ENCODE results near the gene GDF10. TPM values are rescaled to one million over a fixed set of nuclear protein-coding genes. Genes with fewer than 3 reads are reported as not detected.

GDF10 gene
- total RNA-seq, 2 donors from 2014 or later = 0.17 TPM; not detected in 1

DNA sequence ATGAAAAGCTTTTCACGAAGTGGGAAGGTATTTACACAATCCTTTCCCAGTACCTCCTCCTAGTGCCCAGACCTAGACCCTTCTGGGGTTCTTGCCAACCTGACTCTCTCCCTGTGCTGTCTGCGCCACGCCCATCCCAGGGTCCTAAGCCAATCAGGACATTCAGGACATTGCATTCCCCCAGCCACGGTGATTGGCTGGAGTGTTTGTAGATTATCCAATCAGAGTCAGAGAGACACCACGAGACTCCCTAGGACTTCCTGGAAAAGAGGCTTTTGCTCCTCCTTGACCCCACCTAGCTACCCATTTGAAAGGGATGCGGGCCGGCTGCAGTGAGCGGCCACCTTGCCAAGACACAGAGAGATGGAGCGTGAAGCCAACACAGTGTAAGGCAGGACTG lies 18.7 kb downstream of the GDF10 start:
- DNase-seq (no peak), ATAC-seq (no peak)
- H3K36me3 Mint-ChIP-seq (ENCODE audit: low read depth) = no peaks in the 10 kb centered on the region
- H3K27ac Mint-ChIP-seq = no peak overlapping the region
- H3K4me3 Mint-ChIP-seq = no peak overlapping the region
- H3K9me3 ChIP-seq (ENCODE audit: control insufficient read depth, low read length, poor library complexity, severe bottlenecking) = no peaks in the 10 kb centered on the region
- peaks cover 43% of the 10 kb centered on the region for H3K27me3 Mint-ChIP-seq
- peaks cover 5% of the 10 kb centered on the region for H3K4me1 Mint-ChIP-seq

DNA sequence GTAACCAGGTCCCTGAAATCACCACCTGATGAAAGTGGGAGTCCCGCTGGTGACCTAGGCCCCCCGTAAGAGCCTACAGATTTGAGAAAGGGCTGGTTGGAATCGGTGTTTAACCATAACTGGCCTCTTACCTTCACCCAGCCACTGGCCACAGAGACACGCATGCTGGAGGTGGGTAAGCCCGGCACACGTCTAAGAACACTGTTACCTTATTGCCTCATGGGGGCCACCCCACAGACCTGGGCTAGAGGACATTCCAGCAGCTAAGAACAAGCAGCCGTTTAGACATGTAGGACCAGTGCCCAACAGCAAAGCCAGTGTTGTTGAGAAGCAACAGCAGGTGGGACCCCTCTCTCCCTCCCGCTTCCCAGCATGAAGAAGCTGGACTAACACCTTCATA lies 19.8 kb downstream of the GDF10 start:
- no peaks in the 10 kb centered on the region for H3K9me3 ChIP-seq (ENCODE audit: control insufficient read depth, low read length, poor library complexity, severe bottlenecking)
- Mint-ChIP-seq H3K4me3 (no peak overlapping the region), H3K27me3 (peaks cover 45% of the 10 kb centered on the region), H3K4me1 (peaks cover 5% of the 10 kb centered on the region), H3K27ac (no peak overlapping the region), H3K36me3 (ENCODE audit: low read depth) (no peaks in the 10 kb centered on the region)
- no peak for DNase-seq
- no peak for ATAC-seq

DNA sequence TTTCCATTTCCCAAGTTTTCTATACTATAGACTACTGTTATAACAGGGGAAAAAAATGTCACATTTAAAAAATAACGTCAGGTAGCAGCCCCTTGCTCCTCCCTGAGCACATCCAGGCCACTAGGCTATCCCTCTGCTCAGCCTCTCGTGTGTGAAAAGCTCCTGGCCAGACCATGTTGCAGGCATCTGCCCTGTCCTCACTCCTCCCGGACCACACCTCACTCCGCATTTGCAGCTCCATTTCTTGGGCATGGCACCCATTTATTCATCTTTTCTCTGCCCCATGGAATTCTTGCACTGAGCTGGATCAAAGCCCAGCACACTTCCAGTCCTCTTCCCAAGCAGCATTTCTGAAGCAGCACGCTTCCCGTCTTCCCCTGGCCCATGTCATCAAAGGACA lies 20.8 kb downstream of the GDF10 start:
- Mint-ChIP-seq H3K36me3 (ENCODE audit: low read depth) (no peaks in the 10 kb centered on the region), H3K27ac (peak overlapping the region; percentile 60), H3K27me3 (peaks cover 52% of the 10 kb centered on the region), H3K4me1 (peaks cover 5% of the 10 kb centered on the region), H3K4me3 (no peak overlapping the region)
- H3K9me3 ChIP-seq (ENCODE audit: control insufficient read depth, low read length, poor library complexity, severe bottlenecking) = no peaks in the 10 kb centered on the region
- no peak for ATAC-seq
- DNase-seq = no peak

DNA sequence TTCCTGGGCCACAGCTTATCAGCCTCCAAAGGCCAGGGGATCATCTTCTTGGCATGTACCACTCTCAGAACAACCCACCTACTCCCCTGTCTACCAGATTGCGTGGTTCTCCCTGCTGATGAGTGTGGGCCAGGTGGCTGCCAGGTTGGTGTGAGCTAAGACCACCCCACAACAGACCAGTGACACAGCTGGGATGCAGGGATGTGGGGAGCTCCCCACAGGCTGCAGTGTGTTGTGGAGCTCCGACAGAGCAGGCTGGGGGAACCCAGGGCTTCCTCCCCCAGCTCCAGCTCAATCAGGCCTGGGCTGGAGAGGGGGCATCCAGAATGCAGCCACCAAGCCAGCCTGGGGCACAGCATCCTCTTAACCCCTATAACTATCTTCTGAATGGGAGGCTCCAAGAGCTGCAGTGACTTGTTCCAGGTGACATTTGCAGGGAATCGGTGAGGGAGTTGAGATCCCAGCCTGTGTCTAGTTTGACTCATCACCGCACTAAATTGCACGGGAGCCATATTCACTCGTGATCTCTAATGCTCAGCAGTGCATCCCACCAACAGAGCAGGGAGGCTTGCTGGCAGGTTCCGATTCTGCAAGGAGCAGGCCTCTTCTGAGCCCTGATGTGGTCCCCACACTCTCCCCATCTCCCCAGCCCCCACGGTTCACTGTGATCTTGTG lies 21.7 kb downstream of the GDF10 start:
- ATAC-seq = no peak
- no peaks in the 10 kb centered on the region for H3K9me3 ChIP-seq (ENCODE audit: control insufficient read depth, low read length, poor library complexity, severe bottlenecking)
- peaks cover 5% of the 10 kb centered on the region for H3K4me1 Mint-ChIP-seq
- H3K36me3 Mint-ChIP-seq (ENCODE audit: low read depth) = no peaks in the 10 kb centered on the region
- H3K27me3 Mint-ChIP-seq = peaks cover 47% of the 10 kb centered on the region
- H3K4me3 Mint-ChIP-seq = no peak overlapping the region
- peak overlapping the region; percentile 60 for H3K27ac Mint-ChIP-seq
- DNase-seq = no peak

DNA sequence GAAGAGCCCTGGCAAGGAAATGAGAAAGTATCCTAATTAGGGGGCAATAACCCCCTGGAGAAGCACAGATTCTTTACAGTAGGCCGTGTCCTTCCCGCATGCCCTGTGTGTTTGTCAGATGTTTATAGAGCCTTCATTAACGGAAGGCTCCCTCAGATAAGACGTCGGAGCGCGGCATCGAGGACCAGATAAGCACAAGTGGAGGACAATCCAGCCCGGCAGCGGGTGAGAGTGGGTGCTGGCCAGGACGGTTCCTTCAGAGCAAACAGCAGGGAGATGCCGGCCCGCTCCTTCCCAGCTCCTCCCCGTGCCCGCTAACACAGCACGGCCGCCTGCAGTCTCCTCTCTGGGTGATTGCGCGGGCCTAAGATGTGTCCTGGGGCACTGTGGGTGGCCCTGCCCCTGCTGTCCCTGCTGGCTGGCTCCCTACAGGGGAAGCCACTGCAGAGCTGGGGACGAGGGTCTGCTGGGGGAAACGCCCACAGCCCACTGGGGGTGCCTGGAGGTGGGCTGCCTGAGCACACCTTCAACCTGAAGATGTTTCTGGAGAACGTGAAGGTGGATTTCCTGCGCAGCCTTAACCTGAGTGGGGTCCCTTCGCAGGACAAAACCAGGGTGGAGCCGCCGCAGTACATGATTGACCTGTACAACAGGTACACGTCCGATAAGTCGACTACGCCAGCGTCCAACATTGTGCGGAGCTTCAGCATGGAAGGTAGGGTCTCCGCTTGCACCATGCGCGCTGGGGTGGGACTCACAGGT lies 22.5 kb downstream of the GDF10 start, which contains the start of gene GDF2:
GDF2 (plus strand) TSS at position 155 of the 762 bp plus-strand sequence; CDS start at position 370, 215 bp downstream.
- H3K9me3 ChIP-seq (ENCODE audit: control insufficient read depth, low read length, poor library complexity, severe bottlenecking) = no peaks in the 10 kb centered on the region
- Mint-ChIP-seq H3K4me1 (peaks cover 5% of the 10 kb centered on the region), H3K27ac (peak within 1 kb of the TSS; percentile 60), H3K27me3 (peaks cover 41% of the 10 kb centered on the region), H3K4me3 (no peak within 1 kb of the TSS), H3K36me3 (ENCODE audit: low read depth) (no peaks in the 10 kb centered on the region)
- no peak for DNase-seq
- ATAC-seq = no peak

DNA sequence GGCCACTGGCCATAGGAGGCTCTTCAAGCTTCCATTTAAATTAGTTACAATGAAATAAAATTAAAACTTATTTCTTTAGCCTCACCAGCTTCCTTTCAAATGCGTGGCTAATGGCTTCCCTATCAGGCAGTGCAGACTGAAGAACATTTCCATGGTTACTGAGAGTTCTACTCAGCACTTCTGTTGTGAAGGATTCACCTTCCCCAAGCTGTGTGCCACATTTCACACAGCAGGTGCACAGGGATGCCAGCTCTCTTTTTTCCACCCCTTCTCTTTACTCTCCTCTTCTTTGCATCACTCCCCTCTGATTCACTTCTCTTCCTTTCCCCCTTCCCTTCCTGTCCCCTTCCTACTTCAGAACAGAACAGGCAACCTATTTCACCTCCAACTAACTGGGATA lies 23.1 kb downstream of the GDF10 start:
- no peak overlapping the region for H3K27ac Mint-ChIP-seq
- no peaks in the 10 kb centered on the region for H3K9me3 ChIP-seq (ENCODE audit: control insufficient read depth, low read length, poor library complexity, severe bottlenecking)
- no peaks in the 10 kb centered on the region for H3K36me3 Mint-ChIP-seq (ENCODE audit: low read depth)
- H3K27me3 Mint-ChIP-seq = peaks cover 41% of the 10 kb centered on the region
- DNase-seq (no peak), ATAC-seq (no peak)
- no peak overlapping the region for H3K4me3 Mint-ChIP-seq
- H3K4me1 Mint-ChIP-seq = peaks cover 5% of the 10 kb centered on the region

DNA sequence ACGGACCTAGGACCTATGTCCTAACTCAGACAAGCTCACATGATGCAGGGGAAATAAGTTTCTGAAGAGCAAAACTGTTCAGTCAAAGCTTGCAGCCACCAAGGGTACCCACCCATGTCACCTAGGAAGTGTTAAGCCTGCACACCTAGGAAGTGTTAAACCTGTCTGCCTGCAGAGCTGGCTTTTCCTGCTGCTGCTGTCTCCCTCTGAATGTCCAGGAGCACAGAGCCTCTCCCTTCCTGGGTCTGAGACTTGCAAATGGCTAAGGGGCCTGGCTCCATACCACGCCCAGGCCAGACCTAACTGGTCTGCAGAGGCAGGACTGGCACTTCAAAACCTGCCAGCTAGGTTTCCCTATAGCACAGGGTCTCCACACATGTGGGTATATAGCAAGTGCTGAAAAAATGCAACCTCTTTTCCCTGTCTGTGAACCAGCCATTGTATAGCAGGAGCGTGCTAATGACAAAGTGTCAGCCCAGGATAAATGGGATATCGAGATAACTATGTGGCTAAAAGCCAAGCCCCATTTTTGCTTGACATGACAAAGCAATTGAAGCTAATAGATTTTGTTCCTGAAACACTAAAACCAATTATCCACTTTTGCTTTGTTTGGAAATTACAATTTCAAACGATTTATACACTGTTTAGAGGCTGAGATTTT lies 23.8 kb downstream of the GDF10 start:
- H3K27ac Mint-ChIP-seq = no peak overlapping the region
- no peak for ATAC-seq
- no peak for DNase-seq
- no peak overlapping the region for H3K4me3 Mint-ChIP-seq
- peaks cover 39% of the 10 kb centered on the region for H3K27me3 Mint-ChIP-seq
- peaks cover 5% of the 10 kb centered on the region for H3K4me1 Mint-ChIP-seq
- H3K36me3 Mint-ChIP-seq (ENCODE audit: low read depth) = no peaks in the 10 kb centered on the region
- H3K9me3 ChIP-seq (ENCODE audit: control insufficient read depth, low read length, poor library complexity, severe bottlenecking) = no peaks in the 10 kb centered on the region

DNA sequence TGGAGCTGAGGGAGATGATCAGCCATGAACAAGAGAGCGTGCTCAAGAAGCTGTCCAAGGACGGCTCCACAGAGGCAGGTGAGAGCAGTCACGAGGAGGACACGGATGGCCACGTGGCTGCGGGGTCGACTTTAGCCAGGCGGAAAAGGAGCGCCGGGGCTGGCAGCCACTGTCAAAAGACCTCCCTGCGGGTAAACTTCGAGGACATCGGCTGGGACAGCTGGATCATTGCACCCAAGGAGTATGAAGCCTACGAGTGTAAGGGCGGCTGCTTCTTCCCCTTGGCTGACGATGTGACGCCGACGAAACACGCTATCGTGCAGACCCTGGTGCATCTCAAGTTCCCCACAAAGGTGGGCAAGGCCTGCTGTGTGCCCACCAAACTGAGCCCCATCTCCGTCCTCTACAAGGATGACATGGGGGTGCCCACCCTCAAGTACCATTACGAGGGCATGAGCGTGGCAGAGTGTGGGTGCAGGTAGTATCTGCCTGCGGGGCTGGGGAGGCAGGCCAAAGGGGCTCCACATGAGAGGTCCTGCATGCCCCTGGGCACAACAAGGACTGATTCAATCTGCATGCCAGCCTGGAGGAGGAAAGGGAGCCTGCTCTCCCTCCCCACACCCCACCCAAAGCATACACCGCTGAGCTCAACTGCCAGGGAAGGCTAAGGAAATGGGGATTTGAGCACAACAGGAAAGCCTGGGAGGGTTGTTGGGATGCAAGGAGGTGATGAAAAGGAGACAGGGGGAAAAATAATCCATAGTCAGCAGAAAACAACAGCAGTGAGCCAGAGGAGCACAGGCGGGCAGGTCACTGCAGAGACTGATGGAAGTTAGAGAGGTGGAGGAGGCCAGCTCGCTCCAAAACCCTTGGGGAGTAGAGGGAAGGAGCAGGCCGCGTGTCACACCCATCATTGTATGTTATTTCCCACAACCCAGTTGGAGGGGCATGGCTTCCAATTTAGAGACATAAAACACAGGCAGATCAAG lies 25.6 kb downstream of the GDF10 start:
- Mint-ChIP-seq H3K4me3 (no peak overlapping the region), H3K27me3 (peaks cover 30% of the 10 kb centered on the region), H3K36me3 (ENCODE audit: low read depth) (no peaks in the 10 kb centered on the region), H3K4me1 (peaks cover 5% of the 10 kb centered on the region), H3K27ac (no peak overlapping the region)
- H3K9me3 ChIP-seq (ENCODE audit: control insufficient read depth, low read length, poor library complexity, severe bottlenecking) = no peaks in the 10 kb centered on the region
- ATAC-seq = no peak
- DNase-seq = no peak

DNA sequence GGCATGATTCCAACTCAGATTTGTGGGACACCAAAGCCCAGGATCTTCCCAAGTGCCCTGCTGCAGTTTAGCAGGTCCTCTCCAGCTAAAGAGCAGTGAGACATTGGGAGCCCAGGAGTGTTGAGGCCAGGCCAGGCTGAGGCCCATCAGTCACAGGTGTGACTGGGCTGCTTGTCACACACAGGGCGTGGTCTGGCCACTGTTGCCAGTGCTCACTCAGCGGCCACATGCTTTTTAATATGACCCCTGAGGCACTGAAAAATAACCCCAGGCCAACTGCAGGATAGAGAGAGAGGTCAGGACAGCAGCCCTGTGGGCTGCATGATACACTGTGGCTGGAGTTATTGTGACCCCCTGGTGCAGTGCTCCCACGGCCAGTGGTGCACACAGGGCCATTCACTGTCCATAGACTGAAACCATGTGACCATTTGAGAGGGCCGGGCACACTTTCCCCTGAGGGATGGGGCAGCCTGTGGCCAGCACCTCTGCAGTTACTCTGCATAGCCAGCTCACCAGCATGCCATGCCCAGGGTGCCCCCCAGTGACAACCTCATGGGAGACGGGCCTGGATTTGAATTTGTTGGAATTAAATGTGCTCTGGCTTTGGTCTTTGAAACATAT lies 26.4 kb downstream of the GDF10 start:
- Mint-ChIP-seq H3K27me3 (peaks cover 22% of the 10 kb centered on the region), H3K4me1 (no peaks in the 10 kb centered on the region), H3K36me3 (ENCODE audit: low read depth) (no peaks in the 10 kb centered on the region), H3K27ac (no peak overlapping the region), H3K4me3 (no peak overlapping the region)
- no peaks in the 10 kb centered on the region for H3K9me3 ChIP-seq (ENCODE audit: control insufficient read depth, low read length, poor library complexity, severe bottlenecking)
- DNase-seq = no peak
- ATAC-seq = no peak

DNA sequence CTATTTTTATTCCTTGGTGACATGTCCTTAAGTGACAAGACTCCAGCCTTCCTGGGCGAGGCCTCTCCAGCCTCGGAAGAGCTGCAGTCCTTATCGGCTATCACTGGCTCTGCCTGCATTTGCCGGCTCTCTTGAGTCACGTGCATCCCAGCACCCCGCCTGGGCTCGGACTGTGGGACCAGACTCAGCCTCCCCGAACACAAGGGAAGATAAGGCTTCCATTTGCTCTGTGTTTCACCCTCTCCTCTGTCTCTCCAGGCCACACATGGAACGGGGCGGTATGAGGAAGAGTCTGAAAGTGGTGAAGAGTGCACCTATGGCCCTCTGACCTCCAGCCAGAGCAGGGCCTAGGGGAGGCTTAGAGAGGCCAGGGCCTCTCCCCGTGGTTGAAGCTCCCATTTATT lies 26.9 kb downstream of the GDF10 start:
- H3K27me3 Mint-ChIP-seq = peaks cover 17% of the 10 kb centered on the region
- DNase-seq = no peak
- H3K36me3 Mint-ChIP-seq (ENCODE audit: low read depth) = no peaks in the 10 kb centered on the region
- no peaks in the 10 kb centered on the region for H3K9me3 ChIP-seq (ENCODE audit: control insufficient read depth, low read length, poor library complexity, severe bottlenecking)
- H3K4me3 Mint-ChIP-seq = no peak overlapping the region
- H3K4me1 Mint-ChIP-seq = no peaks in the 10 kb centered on the region
- no peak for ATAC-seq
- no peak overlapping the region for H3K27ac Mint-ChIP-seq

DNA sequence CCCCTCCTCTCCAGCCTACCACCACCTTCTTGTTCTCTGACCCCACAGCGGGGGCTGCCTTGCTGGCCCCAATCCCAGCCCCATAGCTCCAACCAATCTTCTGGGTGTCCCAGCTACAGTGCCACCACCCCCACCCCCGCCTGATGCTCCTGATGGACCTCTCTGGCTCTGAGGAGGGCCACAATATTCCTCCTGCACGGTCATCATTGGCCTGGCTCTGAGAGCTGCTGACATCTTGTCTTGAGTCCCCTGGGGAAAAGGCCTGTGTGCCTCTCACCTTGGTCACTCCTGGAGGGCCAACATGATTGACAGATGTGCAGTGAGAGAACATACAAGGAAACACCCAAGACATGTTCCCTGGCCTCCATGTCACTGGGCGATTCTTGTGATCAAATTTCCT lies 29.9 kb downstream of the GDF10 start:
- Mint-ChIP-seq H3K27me3 (peaks cover 19% of the 10 kb centered on the region), H3K4me3 (no peak overlapping the region), H3K36me3 (ENCODE audit: low read depth) (no peaks in the 10 kb centered on the region), H3K4me1 (no peaks in the 10 kb centered on the region), H3K27ac (no peak overlapping the region)
- DNase-seq (no peak), ATAC-seq (no peak)
- H3K9me3 ChIP-seq (ENCODE audit: control insufficient read depth, low read length, poor library complexity, severe bottlenecking) = no peaks in the 10 kb centered on the region

DNA sequence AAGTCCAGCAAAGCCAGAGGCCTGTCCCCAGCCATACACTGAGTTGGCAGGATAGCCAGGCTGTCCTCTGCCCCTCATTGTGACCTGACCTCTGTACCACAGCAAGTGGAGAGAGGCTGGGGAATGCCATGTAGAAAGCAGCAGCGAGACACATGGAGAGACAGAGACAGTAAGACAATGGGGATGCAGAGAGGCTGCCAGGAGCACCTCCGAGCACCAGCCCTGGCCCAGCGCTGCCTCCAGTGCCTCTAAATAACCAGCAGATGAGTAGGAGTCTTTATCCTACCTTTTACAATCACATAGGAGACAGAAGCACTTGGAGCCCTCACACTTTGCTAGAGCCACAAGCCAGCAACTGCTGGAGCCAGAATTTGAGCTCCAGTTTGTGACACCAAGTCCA lies 30.4 kb downstream of the GDF10 start:
- Mint-ChIP-seq H3K27ac (no peak overlapping the region), H3K36me3 (ENCODE audit: low read depth) (no peaks in the 10 kb centered on the region), H3K27me3 (peaks cover 21% of the 10 kb centered on the region), H3K4me3 (no peak overlapping the region), H3K4me1 (no peaks in the 10 kb centered on the region)
- ATAC-seq (no peak), DNase-seq (no peak)
- no peaks in the 10 kb centered on the region for H3K9me3 ChIP-seq (ENCODE audit: control insufficient read depth, low read length, poor library complexity, severe bottlenecking)

Measured in T-helper 17 cell (primary cell).